PC-9 (cell line): ENCODE measurements around the gene TOE1. TPM values are rescaled to one million over a fixed set of nuclear protein-coding genes. Genes with fewer than 3 reads are reported as not detected.

Experiments
- BruUV-seq: library from RNA; stranded (reverse); fragments of 400-500 nt; replicated peaks from 2 replicates; lab custom pipeline; 2021; lab: Mats Ljungman, UMichigan
- CTCF ChIA-PET: fragments of 300-600 bp; sonication (Branson Sonifier 250); formaldehyde crosslinking; loops from one replicate; lab custom pipeline; 2022; ENCODE audit warnings: antibody characterized with exemption; lab: Charles Lee
- POLR2A ChIA-PET: fragments of 300-600 bp; sonication (Branson Sonifier 250); formaldehyde crosslinking; loops from one replicate; lab custom pipeline; 2022; ENCODE audit warnings: antibody characterized with exemption; ENCODE audit not compliant: unreplicated experiment; lab: Charles Lee
- DNase-seq, 2 experiments: peaks; one replicate each; pipeline versions ENCODE4 v3.0.0 to v3.0.0-alpha.2; 2015 to 2022; ENCODE audit warnings: mixed read lengths in 1 of 2
- H2AFZ ChIP-seq: fragments of 200-600 bp; sonication (generic); 2 replicates; pipeline ENCODE4 v1.8.1; 2017; ENCODE audit warnings: antibody characterized with exemption
- H3F3A ChIP-seq: fragments of 200-600 bp; sonication (generic); 2 replicates; pipeline ENCODE4 v1.8.1; 2017; ENCODE audit warnings: antibody characterized with exemption, mild to moderate bottlenecking, low read depth; ENCODE audit not compliant: insufficient read depth
- H3K27ac ChIP-seq: fragments of 200-600 bp; sonication (generic); 2 replicates; pipeline ENCODE4 v1.6.1; 2016; ENCODE audit warnings: mixed run types
- H3K27me3 ChIP-seq: fragments of 200-600 bp; sonication (generic); 2 replicates; pipeline ENCODE4 v1.6.1; 2016; ENCODE audit warnings: low read depth, mixed run types; ENCODE audit not compliant: insufficient read depth
- H3K36me3 ChIP-seq: fragments of 200-600 bp; sonication (generic); 2 replicates; pipeline ENCODE4 v1.6.1; 2016; ENCODE audit warnings: low read depth, mixed run types
- H3K4me1 ChIP-seq: fragments of 200-600 bp; sonication (generic); replicated peaks from 2 replicates; pipeline ENCODE4 v1.6.1; 2016; ENCODE audit warnings: mixed run types; ENCODE audit not compliant: insufficient read depth
- H3K4me2 ChIP-seq: fragments of 200-600 bp; sonication (generic); 2 replicates; pipeline ENCODE4 v1.6.1; 2017; ENCODE audit warnings: mixed run types
- H3K4me3 ChIP-seq: fragments of 200-600 bp; sonication (generic); 2 replicates; pipeline ENCODE4 v1.6.1; 2016; ENCODE audit warnings: mixed run types
- H3K79me2 ChIP-seq: fragments of 200-600 bp; sonication (generic); 2 replicates; pipeline ENCODE4 v1.6.1; 2017; ENCODE audit warnings: low read depth, mixed run types
- H3K9me2 ChIP-seq: fragments of 200-600 bp; sonication (generic); 2 replicates; pipeline ENCODE4 v1.8.1; 2017; ENCODE audit warnings: mild to moderate bottlenecking; ENCODE audit not compliant: insufficient read depth
- H3K9me3 ChIP-seq: fragments of 200-600 bp; sonication (generic); 2 replicates; pipeline ENCODE4 v1.8.1; 2016; ENCODE audit warnings: low read depth; ENCODE audit not compliant: insufficient read depth
- H4K20me1 ChIP-seq: fragments of 200-600 bp; sonication (generic); 2 replicates; pipeline ENCODE4 v1.8.1; 2017; ENCODE audit not compliant: insufficient read depth
- EZH2 ChIP-seq: fragments of 200-600 bp; sonication (generic); IDR thresholded peaks from 2 replicates; pipeline ENCODE4 v1.8.0; 2017; ENCODE audit warnings: antibody characterized with exemption, low read depth
- intact Hi-C: fragments of 100-400 bp; cut with micrococcal nuclease; formaldehyde crosslinking; loops from one replicate; pipeline ENCODE4 v1.10.0; 2022; ENCODE audit not compliant: unreplicated experiment
- total RNA-seq: library from RNA; stranded (reverse); gene quantifications from 2 replicates; pipeline ENCODE4 v1.2.3, GENCODE V29; 2021
- TF ChIP-seq, protein P1 (sequence below): fragments of 200-600 bp; sonication (generic); conservative IDR thresholded peaks from 2 replicates; pipeline ENCODE4 v1.6.1; 2017; ENCODE audit warnings: mixed run types, antibody characterized with exemption, mild to moderate bottlenecking, moderate library complexity

TOE1 gene
- total RNA-seq, 1 experiment from 2014 or later, result 20.4 TPM

DNA sequence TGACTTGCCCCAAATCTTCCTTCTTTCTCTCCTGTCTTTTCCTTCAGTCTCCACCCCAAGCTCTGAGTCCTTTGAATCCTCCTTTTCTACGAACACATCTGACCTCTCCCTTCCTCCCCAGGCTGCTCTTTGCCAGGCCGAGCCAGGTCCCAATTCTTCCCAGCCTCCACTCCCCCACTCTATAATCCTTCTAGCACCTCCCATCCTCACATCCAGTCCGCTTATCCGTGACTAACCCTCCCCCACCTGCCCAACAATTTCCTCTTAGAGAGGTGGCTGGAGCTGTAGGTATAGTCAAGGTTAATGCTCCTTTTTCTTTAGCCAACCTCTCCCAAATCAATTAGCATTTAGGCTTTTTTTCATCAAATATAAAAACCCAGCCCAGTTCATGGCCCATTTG is 22.8 kb upstream of the TOE1 start:
- no peaks in the 10 kb centered on the region for H3K9me3 ChIP-seq
- no peaks in the 10 kb centered on the region for H3K36me3 ChIP-seq
- H3K4me2 ChIP-seq, result no peak overlapping the region
- intact Hi-C loops, result no loop called here
- H2AFZ ChIP-seq, result 0 out of 2 replicates have a peak overlapping the region, but pooled peaks have one; percentile 48
- H3K9me2 ChIP-seq, result no peaks in the 10 kb centered on the region
- TF ChIP-seq, protein P1, sequence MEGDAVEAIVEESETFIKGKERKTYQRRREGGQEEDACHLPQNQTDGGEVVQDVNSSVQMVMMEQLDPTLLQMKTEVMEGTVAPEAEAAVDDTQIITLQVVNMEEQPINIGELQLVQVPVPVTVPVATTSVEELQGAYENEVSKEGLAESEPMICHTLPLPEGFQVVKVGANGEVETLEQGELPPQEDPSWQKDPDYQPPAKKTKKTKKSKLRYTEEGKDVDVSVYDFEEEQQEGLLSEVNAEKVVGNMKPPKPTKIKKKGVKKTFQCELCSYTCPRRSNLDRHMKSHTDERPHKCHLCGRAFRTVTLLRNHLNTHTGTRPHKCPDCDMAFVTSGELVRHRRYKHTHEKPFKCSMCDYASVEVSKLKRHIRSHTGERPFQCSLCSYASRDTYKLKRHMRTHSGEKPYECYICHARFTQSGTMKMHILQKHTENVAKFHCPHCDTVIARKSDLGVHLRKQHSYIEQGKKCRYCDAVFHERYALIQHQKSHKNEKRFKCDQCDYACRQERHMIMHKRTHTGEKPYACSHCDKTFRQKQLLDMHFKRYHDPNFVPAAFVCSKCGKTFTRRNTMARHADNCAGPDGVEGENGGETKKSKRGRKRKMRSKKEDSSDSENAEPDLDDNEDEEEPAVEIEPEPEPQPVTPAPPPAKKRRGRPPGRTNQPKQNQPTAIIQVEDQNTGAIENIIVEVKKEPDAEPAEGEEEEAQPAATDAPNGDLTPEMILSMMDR, result no peak
- TF ChIP-seq EZH2, result no peak
- DNase-seq, result no peak
- H3K4me3 ChIP-seq, result no peak overlapping the region
- ChIA-PET POLR2A (no interaction called here), CTCF (no interaction called here)
- no peaks in the 10 kb centered on the region for H3K27me3 ChIP-seq
- H3K79me2 ChIP-seq, result no peaks in the 10 kb centered on the region
- no peak overlapping the region for H3K27ac ChIP-seq
- no peaks in the 10 kb centered on the region; the same call in 1 of the 2 replicates for H3F3A ChIP-seq
- H3K4me1 ChIP-seq, result no peaks in the 10 kb centered on the region
- H4K20me1 ChIP-seq, result no peaks in the 10 kb centered on the region
- no TSS peak for BruUV-seq

DNA sequence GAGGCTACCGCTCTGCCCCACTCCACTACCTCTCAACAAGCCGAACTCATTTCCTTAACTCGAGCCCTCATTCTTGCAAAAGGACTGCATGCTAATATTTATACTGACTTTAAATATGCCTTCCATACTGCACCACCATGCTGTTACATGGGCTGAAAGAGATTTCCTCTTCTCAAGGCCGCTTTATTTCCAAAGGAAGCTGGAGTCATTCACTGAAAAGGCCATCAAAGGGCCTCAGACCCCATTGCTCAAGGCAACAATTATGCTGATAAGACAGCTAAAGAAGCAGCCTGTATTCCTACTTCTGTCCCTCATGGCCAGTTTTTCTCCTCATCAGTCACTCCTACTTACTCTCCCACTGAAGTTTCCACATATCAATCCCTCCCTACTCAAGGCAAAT is 20.2 kb upstream of the TOE1 start:
- no peaks in the 10 kb centered on the region for H3K9me3 ChIP-seq
- H3F3A ChIP-seq, result no peaks in the 10 kb centered on the region
- H3K9me2 ChIP-seq, result no peaks in the 10 kb centered on the region
- H3K36me3 ChIP-seq, result no peaks in the 10 kb centered on the region
- intact Hi-C loops, result no loop called here
- H3K4me1 ChIP-seq, result no peaks in the 10 kb centered on the region
- no peak for DNase-seq
- no peaks in the 10 kb centered on the region for H3K79me2 ChIP-seq
- H3K4me2 ChIP-seq, result no peak overlapping the region
- no peaks in the 10 kb centered on the region for H4K20me1 ChIP-seq
- CTCF ChIA-PET, result no interaction called here
- no peaks in the 10 kb centered on the region for H3K27me3 ChIP-seq
- H2AFZ ChIP-seq, result no peak overlapping the region
- TF ChIP-seq, protein P1, result no peak
- no peak for TF ChIP-seq EZH2
- POLR2A ChIA-PET, result no interaction called here
- BruUV-seq, result no TSS peak
- H3K27ac ChIP-seq, result no peak overlapping the region
- H3K4me3 ChIP-seq, result no peak overlapping the region

DNA sequence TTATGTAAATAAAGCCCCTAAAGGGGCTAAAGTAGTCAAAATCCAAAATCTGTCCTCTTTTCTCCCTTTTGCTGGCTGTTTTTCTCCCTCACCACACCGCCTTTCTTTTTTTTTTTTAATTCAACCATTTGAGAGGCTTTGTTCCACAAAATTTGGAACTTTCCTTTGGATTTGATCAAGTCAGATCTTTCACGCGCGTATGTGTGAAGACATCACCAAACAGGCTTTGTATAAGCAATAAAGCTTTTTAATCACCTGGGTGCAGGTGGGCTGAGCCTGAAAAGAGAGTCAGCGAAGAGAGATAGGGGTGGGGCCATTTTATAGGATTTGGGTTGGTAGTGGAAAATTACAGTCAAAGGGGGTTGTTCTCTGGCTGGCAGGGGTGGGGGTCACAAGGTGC is 18.5 kb upstream of the TOE1 start:
- ChIA-PET CTCF (no interaction called here), POLR2A (interaction anchor here (0.7 kb wide), 1 partner anchor 17 kb away, joined by 3 read pairs; no protein-coding TSS in a partner anchor)
- no peaks in the 10 kb centered on the region for H3K9me2 ChIP-seq
- H4K20me1 ChIP-seq, result no peaks in the 10 kb centered on the region
- H3K27ac ChIP-seq, result no peak overlapping the region
- H3K9me3 ChIP-seq, result no peaks in the 10 kb centered on the region
- H2AFZ ChIP-seq, result no peak overlapping the region
- no peak overlapping the region for H3K4me3 ChIP-seq
- peaks cover 11% of the 10 kb centered on the region for H3K4me1 ChIP-seq
- no peak overlapping the region for H3K4me2 ChIP-seq
- intact Hi-C loops, result no loop called here
- no peaks in the 10 kb centered on the region for H3K27me3 ChIP-seq
- peaks cover 6% of the 10 kb centered on the region; the same call in 1 of the 2 replicates for H3F3A ChIP-seq
- TF ChIP-seq, protein P1, result no peak
- TF ChIP-seq EZH2, result no peak
- no TSS peak for BruUV-seq
- H3K36me3 ChIP-seq, result no peaks in the 10 kb centered on the region
- H3K79me2 ChIP-seq, result no peaks in the 10 kb centered on the region
- DNase-seq, result no peak
